Measurements from ENCODE around the gene ZMYND12.

Gene ZMYND12

GRCh38 chr1:42469727-42470126 lies 13.9 kb upstream of the ZMYND12 start:
- TF ChIP-seq EZH2phosphoT487 (conservative IDR thresholded peaks at IDR 0.05; ENCODE audit: low read length), result no peak
- TF ChIP-seq, protein P1, sequence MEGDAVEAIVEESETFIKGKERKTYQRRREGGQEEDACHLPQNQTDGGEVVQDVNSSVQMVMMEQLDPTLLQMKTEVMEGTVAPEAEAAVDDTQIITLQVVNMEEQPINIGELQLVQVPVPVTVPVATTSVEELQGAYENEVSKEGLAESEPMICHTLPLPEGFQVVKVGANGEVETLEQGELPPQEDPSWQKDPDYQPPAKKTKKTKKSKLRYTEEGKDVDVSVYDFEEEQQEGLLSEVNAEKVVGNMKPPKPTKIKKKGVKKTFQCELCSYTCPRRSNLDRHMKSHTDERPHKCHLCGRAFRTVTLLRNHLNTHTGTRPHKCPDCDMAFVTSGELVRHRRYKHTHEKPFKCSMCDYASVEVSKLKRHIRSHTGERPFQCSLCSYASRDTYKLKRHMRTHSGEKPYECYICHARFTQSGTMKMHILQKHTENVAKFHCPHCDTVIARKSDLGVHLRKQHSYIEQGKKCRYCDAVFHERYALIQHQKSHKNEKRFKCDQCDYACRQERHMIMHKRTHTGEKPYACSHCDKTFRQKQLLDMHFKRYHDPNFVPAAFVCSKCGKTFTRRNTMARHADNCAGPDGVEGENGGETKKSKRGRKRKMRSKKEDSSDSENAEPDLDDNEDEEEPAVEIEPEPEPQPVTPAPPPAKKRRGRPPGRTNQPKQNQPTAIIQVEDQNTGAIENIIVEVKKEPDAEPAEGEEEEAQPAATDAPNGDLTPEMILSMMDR (IDR thresholded peaks at IDR 0.05; ENCODE audit: insufficient read depth, low read length, poor library complexity, severe bottlenecking), result no peak
- no peak overlapping the region for H3K4me3 ChIP-seq (ENCODE audit: insufficient read depth, low read length, poor library complexity, severe bottlenecking)
- H3F3A ChIP-seq (ENCODE audit: insufficient read depth), result no peaks in the 10 kb centered on the region

DNA sequence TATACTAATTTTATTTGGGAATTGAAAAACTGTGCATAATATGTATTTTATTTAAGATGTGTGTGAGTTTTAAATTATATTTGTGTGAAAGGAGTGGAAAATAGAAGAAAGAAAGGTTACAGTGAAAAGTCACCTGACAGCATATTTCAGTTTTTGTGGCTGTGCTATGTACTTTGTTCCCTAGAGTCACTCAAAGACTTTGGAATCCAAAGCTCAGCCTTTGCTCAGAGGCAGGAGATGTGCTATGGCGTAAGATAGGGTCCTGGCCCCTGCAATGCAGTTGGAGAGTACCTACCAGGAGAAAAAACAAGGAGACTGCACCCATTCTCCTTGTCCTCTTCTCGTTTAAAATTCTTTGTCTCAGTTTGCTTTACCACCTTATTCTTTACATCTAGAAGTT lies 10.2 kb upstream of the ZMYND12 start:
- H3K9ac ChIP-seq (ENCODE audit: low read length), result no peak overlapping the region
- H3F3A ChIP-seq (ENCODE audit: insufficient read depth), result no peaks in the 10 kb centered on the region; the same call in 1 of the 2 replicates
- no peaks in the 10 kb centered on the region for H3K9me3 ChIP-seq (ENCODE audit: insufficient read depth, low read length)
- no peaks in the 10 kb centered on the region for H3K9me2 ChIP-seq (replicated peaks; ENCODE audit: insufficient read depth, low read length)
- no peak overlapping the region for H3K4me3 ChIP-seq (ENCODE audit: insufficient read depth, low read length, poor library complexity, severe bottlenecking)
- H4K20me1 ChIP-seq (ENCODE audit: low read depth, low read length), result no peaks in the 10 kb centered on the region
- no peak for TF ChIP-seq EZH2phosphoT487 (conservative IDR thresholded peaks at IDR 0.05; ENCODE audit: low read length)
- TF ChIP-seq, protein P1 (IDR thresholded peaks at IDR 0.05; ENCODE audit: insufficient read depth, low read length, poor library complexity, severe bottlenecking), result no peak
- no peak overlapping the region for H3K4me2 ChIP-seq (ENCODE audit: low read depth, low read length, poor library complexity, severe bottlenecking)
- H3K79me2 ChIP-seq (ENCODE audit: insufficient read depth, low read length), result no peaks in the 10 kb centered on the region
- no peak overlapping the region for H3K27ac ChIP-seq (ENCODE audit: low read depth, low read length)
- H3K36me3 ChIP-seq (ENCODE audit: low read length), result no peaks in the 10 kb centered on the region
- no peak overlapping the region for H2AFZ ChIP-seq (ENCODE audit: low read depth, low read length, severe bottlenecking)
- no peaks in the 10 kb centered on the region for H3K27me3 ChIP-seq (ENCODE audit: low read length)

More at GRCh38 chr1:42469727-42470126, 13.9 kb upstream of the ZMYND12 start:
- H3K27me3 ChIP-seq (ENCODE audit: low read length), result no peaks in the 10 kb centered on the region
- no peaks in the 10 kb centered on the region for H4K20me1 ChIP-seq (ENCODE audit: low read depth, low read length)
- no peak overlapping the region for H3K9ac ChIP-seq (ENCODE audit: low read length)
- H3K9me3 ChIP-seq (ENCODE audit: insufficient read depth, low read length), result no peaks in the 10 kb centered on the region
- H3K9me2 ChIP-seq (replicated peaks; ENCODE audit: insufficient read depth, low read length), result no peaks in the 10 kb centered on the region
- H3K79me2 ChIP-seq (ENCODE audit: insufficient read depth, low read length), result no peaks in the 10 kb centered on the region
- H3K36me3 ChIP-seq (ENCODE audit: low read length), result no peaks in the 10 kb centered on the region
- no peak overlapping the region for H2AFZ ChIP-seq (ENCODE audit: low read depth, low read length, severe bottlenecking)
- no peak overlapping the region for H3K27ac ChIP-seq (ENCODE audit: low read depth, low read length)
- H3K4me2 ChIP-seq (ENCODE audit: low read depth, low read length, poor library complexity, severe bottlenecking), result no peak overlapping the region

DNA sequence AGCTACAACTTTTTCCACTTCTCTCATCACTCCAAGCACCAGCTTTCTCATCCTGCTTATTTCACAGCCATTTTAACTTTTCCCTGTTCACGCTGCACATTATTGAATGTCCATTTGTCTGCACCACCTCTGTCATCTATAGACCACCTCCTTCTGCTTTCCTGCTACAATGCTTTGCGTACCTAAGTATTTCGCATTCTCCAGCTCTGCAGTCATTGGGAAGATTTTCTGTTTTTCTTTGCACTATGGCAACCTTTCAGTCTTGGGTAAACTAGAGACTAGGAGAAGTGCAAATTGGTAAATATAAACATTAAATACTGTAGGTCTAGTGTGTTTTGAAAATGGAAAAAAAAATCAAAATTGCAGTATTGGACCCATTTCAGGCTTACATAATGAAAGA lies 8.1 kb upstream of the ZMYND12 start:
- Histone ChIP-seq H3K4me3 (ENCODE audit: insufficient read depth, low read length, poor library complexity, severe bottlenecking) (no peak overlapping the region), H2AFZ (ENCODE audit: low read depth, low read length, severe bottlenecking) (no peak overlapping the region), H3K27me3 (ENCODE audit: low read length) (no peaks in the 10 kb centered on the region)

More for the DNA sequence above, 8.1 kb upstream of the ZMYND12 start:
- no peak overlapping the region for H3K27ac ChIP-seq (ENCODE audit: low read depth, low read length)
- H3K36me3 ChIP-seq (ENCODE audit: low read length), result peaks cover 6% of the 10 kb centered on the region; the same call in 1 of the 2 replicates
- TF ChIP-seq, protein P1 (IDR thresholded peaks at IDR 0.05; ENCODE audit: insufficient read depth, low read length, poor library complexity, severe bottlenecking), result no peak
- no peak for TF ChIP-seq EZH2phosphoT487 (conservative IDR thresholded peaks at IDR 0.05; ENCODE audit: low read length)
- no peaks in the 10 kb centered on the region; the same call in 1 of the 2 replicates for H3F3A ChIP-seq (ENCODE audit: insufficient read depth)
- no peak overlapping the region for H3K9ac ChIP-seq (ENCODE audit: low read length)
- no peaks in the 10 kb centered on the region for H3K9me2 ChIP-seq (replicated peaks; ENCODE audit: insufficient read depth, low read length)
- no peaks in the 10 kb centered on the region for H3K9me3 ChIP-seq (ENCODE audit: insufficient read depth, low read length)
- H4K20me1 ChIP-seq (ENCODE audit: low read depth, low read length), result no peaks in the 10 kb centered on the region
- no peaks in the 10 kb centered on the region for H3K79me2 ChIP-seq (ENCODE audit: insufficient read depth, low read length)
- H3K4me2 ChIP-seq (ENCODE audit: low read depth, low read length, poor library complexity, severe bottlenecking), result no peak overlapping the region

Data from SU-DHL-6 (cell line).